ENCODE data around the gene SMAD9.

GRCh38 chr13:36875431-36875830 lies 44.6 kb downstream of the SMAD9 start:
- TF ChIP-seq, protein P1, sequence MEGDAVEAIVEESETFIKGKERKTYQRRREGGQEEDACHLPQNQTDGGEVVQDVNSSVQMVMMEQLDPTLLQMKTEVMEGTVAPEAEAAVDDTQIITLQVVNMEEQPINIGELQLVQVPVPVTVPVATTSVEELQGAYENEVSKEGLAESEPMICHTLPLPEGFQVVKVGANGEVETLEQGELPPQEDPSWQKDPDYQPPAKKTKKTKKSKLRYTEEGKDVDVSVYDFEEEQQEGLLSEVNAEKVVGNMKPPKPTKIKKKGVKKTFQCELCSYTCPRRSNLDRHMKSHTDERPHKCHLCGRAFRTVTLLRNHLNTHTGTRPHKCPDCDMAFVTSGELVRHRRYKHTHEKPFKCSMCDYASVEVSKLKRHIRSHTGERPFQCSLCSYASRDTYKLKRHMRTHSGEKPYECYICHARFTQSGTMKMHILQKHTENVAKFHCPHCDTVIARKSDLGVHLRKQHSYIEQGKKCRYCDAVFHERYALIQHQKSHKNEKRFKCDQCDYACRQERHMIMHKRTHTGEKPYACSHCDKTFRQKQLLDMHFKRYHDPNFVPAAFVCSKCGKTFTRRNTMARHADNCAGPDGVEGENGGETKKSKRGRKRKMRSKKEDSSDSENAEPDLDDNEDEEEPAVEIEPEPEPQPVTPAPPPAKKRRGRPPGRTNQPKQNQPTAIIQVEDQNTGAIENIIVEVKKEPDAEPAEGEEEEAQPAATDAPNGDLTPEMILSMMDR (conservative IDR thresholded peaks at IDR 0.05 in 1 of 2, IDR thresholded peaks at IDR 0.05 in 1 of 2; ENCODE audit: low read depth in 1 of 2, low read length in 2 of 2): no peak
- TF ChIP-seq EZH2 (IDR thresholded peaks at IDR 0.05; ENCODE audit: low read length, missing control alignments): no peak
